ENCODE measurements around the gene TUNAR.

The TUNAR gene

DNA sequence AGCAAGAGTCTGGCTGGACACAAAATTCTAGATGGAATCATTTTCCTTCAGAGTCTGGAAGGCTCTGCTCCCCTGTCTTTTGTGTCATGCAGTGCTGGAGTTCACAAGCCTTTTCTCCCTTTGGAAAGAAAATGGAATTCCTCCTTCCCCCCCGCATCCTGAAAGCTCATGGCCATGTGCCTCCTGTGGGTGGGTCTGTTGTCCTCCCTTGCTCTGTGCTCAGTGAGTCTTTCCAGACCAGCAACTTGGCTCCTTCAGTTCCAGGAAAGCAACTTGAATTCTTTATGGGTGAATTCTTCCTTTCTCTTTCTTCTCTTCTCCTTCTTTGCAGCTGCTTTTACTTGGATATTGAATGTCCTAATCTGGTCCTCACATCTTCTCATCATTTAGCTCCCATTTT, 70.2 kb downstream of the TUNAR start:
- H3K4me3 ChIP-seq (ENCODE audit: low read length): no peak overlapping the region
- no peak for DNase-seq (ENCODE audit: low read depth)
- TF ChIP-seq, protein P1, sequence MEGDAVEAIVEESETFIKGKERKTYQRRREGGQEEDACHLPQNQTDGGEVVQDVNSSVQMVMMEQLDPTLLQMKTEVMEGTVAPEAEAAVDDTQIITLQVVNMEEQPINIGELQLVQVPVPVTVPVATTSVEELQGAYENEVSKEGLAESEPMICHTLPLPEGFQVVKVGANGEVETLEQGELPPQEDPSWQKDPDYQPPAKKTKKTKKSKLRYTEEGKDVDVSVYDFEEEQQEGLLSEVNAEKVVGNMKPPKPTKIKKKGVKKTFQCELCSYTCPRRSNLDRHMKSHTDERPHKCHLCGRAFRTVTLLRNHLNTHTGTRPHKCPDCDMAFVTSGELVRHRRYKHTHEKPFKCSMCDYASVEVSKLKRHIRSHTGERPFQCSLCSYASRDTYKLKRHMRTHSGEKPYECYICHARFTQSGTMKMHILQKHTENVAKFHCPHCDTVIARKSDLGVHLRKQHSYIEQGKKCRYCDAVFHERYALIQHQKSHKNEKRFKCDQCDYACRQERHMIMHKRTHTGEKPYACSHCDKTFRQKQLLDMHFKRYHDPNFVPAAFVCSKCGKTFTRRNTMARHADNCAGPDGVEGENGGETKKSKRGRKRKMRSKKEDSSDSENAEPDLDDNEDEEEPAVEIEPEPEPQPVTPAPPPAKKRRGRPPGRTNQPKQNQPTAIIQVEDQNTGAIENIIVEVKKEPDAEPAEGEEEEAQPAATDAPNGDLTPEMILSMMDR (conservative IDR thresholded peaks at IDR 0.05; ENCODE audit: low read depth, low read length): no peak

DNA sequence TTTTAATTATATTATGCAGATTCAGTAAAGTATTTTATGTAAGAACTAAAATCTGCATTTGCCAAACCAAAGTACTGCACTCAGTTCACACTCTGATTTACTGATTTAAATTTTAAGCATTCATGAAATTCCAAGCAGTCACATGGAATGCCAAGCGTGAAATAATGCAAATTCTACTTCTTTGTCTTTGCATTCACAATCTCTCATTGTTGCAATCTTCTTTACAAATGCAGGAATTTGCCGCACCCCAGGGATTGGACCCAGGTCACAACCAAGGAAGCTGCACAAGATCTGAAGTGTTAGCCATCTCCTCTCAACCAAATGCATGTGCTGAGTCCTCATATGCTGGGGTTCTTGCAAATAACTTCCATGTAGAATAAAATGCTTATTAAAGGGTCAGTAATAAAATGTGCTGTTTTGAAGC, 71.9 kb downstream of the TUNAR start:
- H3K4me3 ChIP-seq (ENCODE audit: low read length): no peak overlapping the region
- DNase-seq (ENCODE audit: low read depth): no peak
- TF ChIP-seq, protein P1 (conservative IDR thresholded peaks at IDR 0.05; ENCODE audit: low read depth, low read length): no peak

DNA sequence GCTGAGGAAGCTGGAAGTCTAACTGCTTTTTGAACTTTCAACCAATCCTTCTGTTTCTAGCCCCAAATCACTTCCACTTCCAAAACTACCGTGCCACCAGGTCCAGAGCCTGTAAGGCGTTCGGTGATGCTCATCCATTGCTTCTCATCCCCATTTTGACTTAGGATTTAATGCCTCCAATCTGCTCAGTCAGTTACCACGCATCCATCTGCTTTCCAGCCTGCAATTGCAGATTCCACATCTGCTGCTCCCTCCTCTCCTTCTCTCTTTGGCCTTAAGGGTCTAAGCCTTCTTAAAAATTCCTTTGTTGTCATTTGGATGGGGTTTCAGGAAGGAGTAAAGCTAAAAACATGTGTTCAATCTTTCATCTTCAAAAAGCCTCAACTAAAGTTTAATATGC, 74.7 kb downstream of the TUNAR start:
- no peak for DNase-seq (ENCODE audit: low read depth)
- H3K4me3 ChIP-seq (ENCODE audit: low read length): no peak overlapping the region
- TF ChIP-seq, protein P1 (conservative IDR thresholded peaks at IDR 0.05; ENCODE audit: low read depth, low read length): no peak

DNA sequence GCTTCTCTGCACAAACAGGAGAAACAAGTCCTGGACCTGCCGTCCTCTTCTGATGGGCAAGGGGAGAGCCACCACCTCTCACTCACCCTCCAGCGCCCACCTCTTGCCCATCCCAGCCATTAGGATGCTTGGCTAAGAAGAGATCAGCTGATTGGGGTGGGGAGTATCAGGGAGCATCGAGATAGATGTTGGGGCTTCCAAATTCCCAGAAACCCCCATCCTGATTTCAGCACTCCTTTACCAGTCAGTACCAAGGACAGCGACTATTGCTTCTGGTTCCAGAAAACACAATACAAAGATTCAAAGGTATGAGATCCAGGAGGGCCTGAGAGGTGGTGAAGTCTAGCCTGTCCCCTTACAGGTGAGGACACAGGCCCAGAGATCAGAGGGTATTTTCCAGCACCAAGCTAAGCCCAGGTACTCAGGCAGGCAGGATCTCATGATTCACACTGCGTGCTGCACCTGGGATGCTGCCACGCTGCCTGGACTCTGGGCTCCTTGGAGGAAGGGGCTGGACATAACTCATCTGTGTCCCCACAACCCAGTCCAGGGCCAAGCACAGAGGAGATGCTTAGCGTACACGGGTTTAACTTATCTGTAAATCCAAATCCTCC, 76.6 kb downstream of the TUNAR start:
- no peak for DNase-seq (ENCODE audit: low read depth)
- TF ChIP-seq, protein P1 (conservative IDR thresholded peaks at IDR 0.05; ENCODE audit: low read depth, low read length): no peak
- H3K4me3 ChIP-seq (ENCODE audit: low read length): no peak overlapping the region

DNA sequence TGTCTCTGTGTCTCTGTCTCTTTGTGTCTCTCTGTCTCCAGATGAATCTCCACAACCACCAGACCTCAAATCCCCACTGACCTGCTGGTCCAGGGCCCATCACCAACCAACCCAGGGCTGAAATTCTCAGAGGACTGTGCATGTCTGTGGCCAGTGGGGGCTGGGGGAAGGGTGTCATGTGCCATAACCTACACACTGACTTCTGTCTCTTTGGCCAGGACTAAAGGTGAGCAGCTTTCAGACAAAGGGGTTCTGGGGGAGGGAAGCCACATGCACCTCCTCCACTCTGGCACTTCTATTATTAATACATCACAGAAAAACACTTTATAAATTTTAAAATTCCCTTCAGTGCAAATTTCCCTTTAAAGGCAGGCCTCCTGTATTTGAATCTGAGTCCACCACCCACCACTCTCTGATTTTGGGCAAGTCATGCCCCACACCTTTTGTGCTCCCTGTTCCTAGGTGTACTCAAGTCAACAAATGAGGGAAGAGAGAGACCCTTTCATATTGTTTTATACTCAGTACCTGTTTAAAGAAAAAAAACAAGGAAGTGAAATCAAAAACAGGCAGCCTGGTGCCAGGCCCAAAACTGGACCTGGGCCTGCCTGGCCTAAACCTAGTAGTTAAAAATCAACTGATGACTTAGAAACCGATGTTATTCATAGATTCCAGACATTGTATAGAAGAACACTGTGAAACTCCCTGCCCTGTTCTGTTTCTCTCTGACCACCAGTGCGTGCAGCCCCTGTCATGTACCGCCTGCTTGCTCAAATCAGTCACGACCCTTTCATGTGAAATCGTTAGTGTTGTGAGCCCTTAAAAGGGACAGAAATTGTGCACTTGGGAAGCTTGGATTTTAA, 80.2 kb downstream of the TUNAR start:
- H3K4me3 ChIP-seq (ENCODE audit: low read length): no peak overlapping the region
- TF ChIP-seq, protein P1 (conservative IDR thresholded peaks at IDR 0.05; ENCODE audit: low read depth, low read length): no peak

DNA sequence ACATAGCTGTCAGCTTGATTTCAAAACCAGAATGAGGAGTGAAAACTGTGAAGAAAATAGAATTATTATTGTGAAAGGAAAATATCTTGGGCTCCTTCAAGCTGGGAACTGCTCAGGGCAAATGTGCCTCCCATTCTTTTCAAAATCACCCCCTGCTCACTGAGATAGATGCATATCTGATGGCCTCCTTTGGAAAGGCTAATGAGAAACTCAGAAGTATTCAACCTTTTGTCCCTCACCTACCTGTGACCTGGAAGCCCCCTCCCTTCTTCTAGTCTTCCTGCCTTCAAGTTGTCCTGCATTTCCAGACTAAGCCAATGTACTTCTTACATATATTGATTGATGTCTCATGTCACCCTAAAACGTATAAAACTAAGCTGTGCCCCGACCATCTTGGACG, 81.5 kb downstream of the TUNAR start:
- no peak overlapping the region for H3K4me3 ChIP-seq (ENCODE audit: low read length)
- TF ChIP-seq, protein P1 (conservative IDR thresholded peaks at IDR 0.05; ENCODE audit: low read depth, low read length): no peak
- no peak for DNase-seq (ENCODE audit: low read depth)

More for the DNA sequence above, 80.2 kb downstream of the TUNAR start:
- no peak for DNase-seq (ENCODE audit: low read depth)

DNA sequence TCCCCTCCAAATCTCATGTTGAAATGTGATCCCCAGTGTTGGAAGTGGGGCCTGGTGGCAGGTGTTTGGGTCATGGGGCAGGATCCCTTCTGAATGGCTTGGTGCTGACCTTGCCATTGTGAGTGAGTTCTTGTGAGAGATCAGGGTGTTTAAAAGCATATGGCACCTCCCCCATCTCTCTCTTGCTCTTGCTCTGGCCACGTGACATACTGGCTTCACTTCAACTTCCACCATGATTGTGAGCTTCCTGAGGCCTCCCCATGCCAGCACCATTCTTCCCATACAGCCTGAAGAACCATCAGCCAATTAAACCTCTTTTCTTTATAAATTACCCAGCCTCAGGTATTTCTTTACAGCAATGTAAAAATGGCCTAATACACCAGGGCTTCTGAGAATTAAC, 82.7 kb downstream of the TUNAR start:
- DNase-seq (ENCODE audit: low read depth): no peak
- no peak overlapping the region for H3K4me3 ChIP-seq (ENCODE audit: low read length)
- TF ChIP-seq, protein P1 (conservative IDR thresholded peaks at IDR 0.05; ENCODE audit: low read depth, low read length): no peak
